Chondrocyte (in vitro differentiated cells): ENCODE results near the gene FAM168B. TPM values are rescaled to one million over a fixed set of nuclear protein-coding genes. Genes with fewer than 3 reads are reported as not detected.

Experiments
- DNase-seq: peaks from one replicate; pipeline ENCODE4 v3.0.0; 2021; ENCODE audit warnings: mixed read lengths, low spot score
- H3K27ac Mint-ChIP-seq: one replicate; pipeline ENCODE4 v1.8.0; 2021; ENCODE audit warnings: mild to moderate bottlenecking, moderate library complexity, mixed read lengths; ENCODE audit not compliant: unreplicated experiment
- H3K27me3 Mint-ChIP-seq: 2 replicates; pipeline ENCODE4 v1.8.0; 2021; ENCODE audit warnings: low read depth, mixed read lengths
- H3K36me3 Mint-ChIP-seq: 2 replicates; pipeline ENCODE4 v1.8.0; 2021; ENCODE audit warnings: low read depth, mixed read lengths
- H3K4me1 Mint-ChIP-seq: 2 replicates; pipeline ENCODE4 v1.8.0; 2021; ENCODE audit warnings: low read depth, mild to moderate bottlenecking, mixed read lengths
- H3K4me3 Mint-ChIP-seq: one replicate; pipeline ENCODE4 v1.8.0; 2021; ENCODE audit warnings: mild to moderate bottlenecking, moderate library complexity, mixed read lengths; ENCODE audit not compliant: unreplicated experiment
- H3K9me3 Mint-ChIP-seq: 2 replicates; pipeline ENCODE4 v1.8.0; 2021; ENCODE audit warnings: low read depth, mixed read lengths
- CTCF ChIP-seq: fragments of 200-600 bp; sonication (generic); IDR thresholded peaks from 2 replicates; pipeline ENCODE4 v1.5.0; 2021; ENCODE audit warnings: antibody characterized with exemption, mild to moderate bottlenecking, moderate library complexity
- total RNA-seq: library from RNA; stranded (reverse); gene quantifications from 3 replicates; pipeline ENCODE4 v1.2.1, GENCODE V29; 2021

The FAM168B gene
- total RNA-seq, 1 donor from 2014 or later: 111 TPM

GRCh38 chr2:131022731-131023130 lies 70.5 kb downstream of the FAM168B start:
- no peak overlapping the region for H3K4me3 Mint-ChIP-seq
- no peaks in the 10 kb centered on the region for H3K36me3 Mint-ChIP-seq

GRCh38 chr2:131016826-131017741 lies 76.2 kb downstream of the FAM168B start:
- peaks cover 14% of the 10 kb centered on the region for H3K4me1 Mint-ChIP-seq
- peak overlapping the region; percentile 1 for H3K4me3 Mint-ChIP-seq
- peak overlapping the region; percentile 90 for H3K27ac Mint-ChIP-seq
- peaks cover 2% of the 10 kb centered on the region for H3K9me3 Mint-ChIP-seq
- no peak for TF ChIP-seq CTCF
- no peak for DNase-seq
- peaks cover 8% of the 10 kb centered on the region for H3K27me3 Mint-ChIP-seq
- H3K36me3 Mint-ChIP-seq: no peaks in the 10 kb centered on the region

More at GRCh38 chr2:131022731-131023130, 70.5 kb downstream of the FAM168B start:
- TF ChIP-seq CTCF: no peak
- DNase-seq: no peak
- Mint-ChIP-seq H3K9me3 (peaks cover 11% of the 10 kb centered on the region), H3K27ac (peak overlapping the region; percentile 8), H3K27me3 (peaks cover 5% of the 10 kb centered on the region), H3K4me1 (peaks cover 3% of the 10 kb centered on the region)

- DNase-seq: no peak
- H3K4me3 Mint-ChIP-seq: no peak overlapping the region
- H3K27ac Mint-ChIP-seq: no peak overlapping the region
- H3K27me3 Mint-ChIP-seq: peaks cover 20% of the 10 kb centered on the region
- no peaks in the 10 kb centered on the region for H3K36me3 Mint-ChIP-seq
- peaks cover 14% of the 10 kb centered on the region for H3K4me1 Mint-ChIP-seq
- H3K9me3 Mint-ChIP-seq: no peaks in the 10 kb centered on the region
- TF ChIP-seq CTCF: no peak
These were observed 77.5 kb downstream of the FAM168B start for GRCh38 chr2:131015764-131016163.

GRCh38 chr2:131014141-131014540 lies 79.1 kb downstream of the FAM168B start:
- Mint-ChIP-seq H3K36me3 (no peaks in the 10 kb centered on the region), H3K27me3 (peaks cover 35% of the 10 kb centered on the region), H3K4me3 (no peak overlapping the region), H3K27ac (no peak overlapping the region), H3K4me1 (peaks cover 14% of the 10 kb centered on the region), H3K9me3 (no peaks in the 10 kb centered on the region)
- no peak for DNase-seq
- TF ChIP-seq CTCF: no peak

GRCh38 chr2:131011486-131011885 lies 81.8 kb downstream of the FAM168B start:
- Mint-ChIP-seq H3K27me3 (peaks cover 43% of the 10 kb centered on the region), H3K9me3 (peaks cover 5% of the 10 kb centered on the region), H3K27ac (no peak overlapping the region), H3K4me3 (no peak overlapping the region), H3K36me3 (no peaks in the 10 kb centered on the region), H3K4me1 (no peaks in the 10 kb centered on the region)
- DNase-seq: no peak
- TF ChIP-seq CTCF: no peak
